IMR-90 (cell line): ENCODE data around the gene SUPT3H. TPM values are rescaled to one million over a fixed set of nuclear protein-coding genes. Genes with fewer than 3 reads are reported as not detected.

Experiments used
- ATAC-seq: fragments of 200-7000 bp; cut with Tn5 transposase; 2 replicates; pipeline ENCODE4 v1.9.1; 2020; ENCODE audit warnings: low read depth, mild to moderate bottlenecking, moderate library complexity
- BruUV-seq: library from RNA; stranded (reverse); fragments of 400-500 nt; replicated peaks from 2 replicates; lab custom pipeline; 2021; lab: Mats Ljungman, UMichigan
- CTCF ChIA-PET: fragments of 300-600 bp; formaldehyde crosslinking; extraction: SDS; loops from one replicate; lab custom pipeline; 2021; ENCODE audit warnings: antibody characterized with exemption; lab: Yijun Ruan, JAX
- POLR2A ChIA-PET: fragments of 300-600 bp; sonication (Branson Sonifier 250); formaldehyde crosslinking; loops from one replicate; lab custom pipeline; 2022; ENCODE audit warnings: antibody characterized with exemption; ENCODE audit not compliant: unreplicated experiment; lab: Charles Lee
- DNase-seq: peaks from one replicate; pipeline ENCODE4 v3.0.0; 2013
- H2AFZ ChIP-seq: replicated peaks from 2 replicates; pipeline ENCODE3; 2013; ENCODE audit warnings: low read length, mild to moderate bottlenecking; ENCODE audit not compliant: poor library complexity
- H2AK5ac ChIP-seq: 2 replicates; pipeline ENCODE4 v1.6.1; 2013; ENCODE audit warnings: low read depth, low read length, inconsistent platforms
- H2AK9ac ChIP-seq: replicated peaks from 2 replicates; pipeline ENCODE3; 2013; ENCODE audit warnings: mild to moderate bottlenecking, low read depth, low read length, moderate library complexity; ENCODE audit not compliant: poor library complexity
- H2BK120ac ChIP-seq: 2 replicates; pipeline ENCODE4 v1.6.1; 2013; ENCODE audit warnings: low read depth, low read length, inconsistent platforms
- H2BK15ac ChIP-seq: 3 replicates; pipeline ENCODE4 v1.6.1; 2013; ENCODE audit warnings: low read depth, low read length, inconsistent platforms
- H2BK20ac ChIP-seq: 2 replicates; pipeline ENCODE4 v1.6.1; 2013; ENCODE audit warnings: low read depth, mild to moderate bottlenecking, inconsistent platforms, low read length, moderate library complexity
- H2BK5ac ChIP-seq: 2 replicates; pipeline ENCODE4 v1.6.1; 2013; ENCODE audit warnings: mild to moderate bottlenecking, low read depth, low read length, inconsistent platforms; ENCODE audit not compliant: poor library complexity, severe bottlenecking
- H3K14ac ChIP-seq: replicated peaks from 2 replicates; pipeline ENCODE4 v1.6.1; 2013; ENCODE audit warnings: low read depth, low read length, inconsistent platforms
- H3K18ac ChIP-seq: 2 replicates; pipeline ENCODE4 v1.6.1; 2013; ENCODE audit warnings: low read depth, low read length, control low read depth
- H3K23ac ChIP-seq: 2 replicates; pipeline ENCODE4 v1.6.1; 2013; ENCODE audit warnings: low read depth, low read length, inconsistent platforms
- H3K27ac ChIP-seq: 2 replicates; pipeline ENCODE4 v1.5.1; 2013; ENCODE audit warnings: mild to moderate bottlenecking, control low read depth, low read length; ENCODE audit not compliant: insufficient read depth
- H3K27me3 ChIP-seq: 2 replicates; pipeline ENCODE4 v1.6.1; 2013; ENCODE audit warnings: low read length; ENCODE audit not compliant: control insufficient read depth, insufficient read depth
- H3K36me3 ChIP-seq: 2 replicates; pipeline ENCODE4 v1.6.1; 2013; ENCODE audit warnings: low read length, mixed read lengths; ENCODE audit not compliant: control insufficient read depth, insufficient read depth
- H3K4ac ChIP-seq: 2 replicates; pipeline ENCODE4 v1.6.1; 2013; ENCODE audit warnings: low read depth, low read length, inconsistent platforms
- H3K4me1 ChIP-seq: 2 replicates; pipeline ENCODE4 v1.6.1; 2013; ENCODE audit warnings: low read length, mixed read lengths; ENCODE audit not compliant: control insufficient read depth, insufficient read depth
- H3K4me2 ChIP-seq: 2 replicates; pipeline ENCODE4 v1.6.1; 2013; ENCODE audit warnings: low read depth, mild to moderate bottlenecking, control low read depth, low read length, moderate library complexity
- H3K4me3 ChIP-seq: 2 replicates; pipeline ENCODE4 v1.5.1; 2013; ENCODE audit warnings: low read depth, mild to moderate bottlenecking, control low read depth, low read length, moderate library complexity; ENCODE audit not compliant: insufficient read depth
- H3K56ac ChIP-seq: 2 replicates; pipeline ENCODE4 v1.6.1; 2013; ENCODE audit warnings: low read length, inconsistent platforms; ENCODE audit not compliant: insufficient read depth; ENCODE audit errors: extremely low read depth
- H3K79me1 ChIP-seq, 2 experiments: 2 replicates each; pipeline ENCODE4 v1.6.1; 2013; ENCODE audit warnings: low read length in 2 of 2, inconsistent platforms in 1 of 2, low read depth in 1 of 2
- H3K9ac ChIP-seq: 2 replicates; pipeline ENCODE4 v1.6.1; 2013; ENCODE audit warnings: low read depth, low read length, control low read depth
- H3K9me1 ChIP-seq: 2 replicates; pipeline ENCODE4 v1.6.1; 2013; ENCODE audit warnings: low read length, inconsistent platforms; ENCODE audit not compliant: insufficient read depth
- H3K9me3 ChIP-seq: 2 replicates; pipeline ENCODE4 v1.6.1; 2013; ENCODE audit warnings: low read length; ENCODE audit not compliant: control insufficient read depth, insufficient read depth
- H4K20me1 ChIP-seq: 2 replicates; pipeline ENCODE4 v1.6.1; 2013; ENCODE audit warnings: low read length, inconsistent platforms; ENCODE audit not compliant: insufficient read depth
- H4K5ac ChIP-seq: 2 replicates; pipeline ENCODE4 v1.6.1; 2013; ENCODE audit warnings: mild to moderate bottlenecking, low read depth, low read length, control low read depth
- H4K8ac ChIP-seq, 2 experiments: 2 replicates each; pipeline ENCODE4 v1.6.1; 2013; ENCODE audit warnings: low read depth in 2 of 2, low read length in 2 of 2, control low read depth in 1 of 2, inconsistent platforms in 1 of 2
- H4K91ac ChIP-seq: 2 replicates; pipeline ENCODE4 v1.6.1; 2013; ENCODE audit warnings: low read depth, low read length, inconsistent platforms; ENCODE audit not compliant: insufficient read depth
- BHLHE40 ChIP-seq: fragments of 150-350 bp; IDR thresholded peaks from 2 replicates; pipeline ENCODE4 v1.6.1; 2016; ENCODE audit warnings: mild to moderate bottlenecking, low read depth, low read length
- CEBPB ChIP-seq: IDR thresholded peaks from 2 replicates; pipeline ENCODE4 v1.6.1; 2012; ENCODE audit warnings: low read depth, low read length, improper control_type of control experiment
- CHD1 ChIP-seq: IDR thresholded peaks from 2 replicates; pipeline ENCODE4 v1.6.1; 2012; ENCODE audit warnings: low read depth, low read length, improper control_type of control experiment
- CTCF ChIP-seq: conservative IDR thresholded peaks from 2 replicates; pipeline ENCODE4 v1.5.1; 2012; ENCODE audit warnings: mild to moderate bottlenecking, low read depth, low read length, improper control_type of control experiment
- ELK1 ChIP-seq: fragments of 150-350 bp; IDR thresholded peaks from 2 replicates; pipeline ENCODE4 v1.6.1; 2016; ENCODE audit warnings: low read depth, mild to moderate bottlenecking, low read length, moderate library complexity, borderline replicate concordance
- FOS ChIP-seq: fragments of 150-350 bp; IDR thresholded peaks from 2 replicates; pipeline ENCODE4 v1.6.1; 2016; ENCODE audit warnings: low read depth, low read length
- MAFK ChIP-seq: IDR thresholded peaks from 2 replicates; pipeline ENCODE4 v1.6.1; 2012; ENCODE audit warnings: low read depth, low read length, improper control_type of control experiment
- MAZ ChIP-seq: IDR thresholded peaks from 2 replicates; pipeline ENCODE4 v1.6.1; 2012; ENCODE audit warnings: low read depth, mild to moderate bottlenecking, low read length, improper control_type of control experiment, moderate library complexity, borderline replicate concordance
- MXI1 ChIP-seq: IDR thresholded peaks from 2 replicates; pipeline ENCODE4 v1.6.1; 2012; ENCODE audit warnings: low read depth, mild to moderate bottlenecking, low read length, moderate library complexity, borderline replicate concordance
- NFE2L2 ChIP-seq: fragments of 150-350 bp; IDR thresholded peaks from 2 replicates; pipeline ENCODE4 v1.6.1; 2016; ENCODE audit warnings: low read depth, mild to moderate bottlenecking, low read length
- POLR2A ChIP-seq: IDR thresholded peaks from 2 replicates; pipeline ENCODE4 v1.6.1; 2012; ENCODE audit warnings: mild to moderate bottlenecking, low read depth, low read length
- RAD21 ChIP-seq: IDR thresholded peaks from 2 replicates; pipeline ENCODE4 v1.6.1; 2012; ENCODE audit warnings: low read length, improper control_type of control experiment
- RCOR1 ChIP-seq: IDR thresholded peaks from 2 replicates; pipeline ENCODE4 v1.6.1; 2012; ENCODE audit warnings: mild to moderate bottlenecking, low read length, improper control_type of control experiment; ENCODE audit not compliant: insufficient replicate concordance
- RFX5 ChIP-seq: IDR thresholded peaks from 2 replicates; pipeline ENCODE4 v1.8.0; 2012; ENCODE audit warnings: low read depth, mild to moderate bottlenecking, low read length, moderate library complexity
- SMC3 ChIP-seq: fragments of 150-350 bp; IDR thresholded peaks from 2 replicates; pipeline ENCODE4 v1.6.1; 2016; ENCODE audit warnings: low read depth, mild to moderate bottlenecking, antibody characterized with exemption, low read length, moderate library complexity
- WGBS, 2 experiments: methylation state at CpG; one replicate each; pipeline versions ENCODE4 v1.1.5 to v1.1.7; 2013; ENCODE audit warnings: missing lambda C conversion rate in 2 of 2; ENCODE audit not compliant: insufficient read length in 1 of 2; ENCODE audit errors: extremely low coverage in 2 of 2; 5-methylcytosine and 5-hydroxymethylcytosine counted together
- dilution Hi-C: fragments of 300-500 bp; cut with HindIII; formaldehyde crosslinking; loops from one replicate; pipeline ENCODE4 v1.14.3; 2018; ENCODE audit warnings: low sequenced_read_pairs; ENCODE audit not compliant: unreplicated experiment
- in situ Hi-C: fragments of 300-500 bp; cut with MboI; formaldehyde crosslinking; loops from 3 replicates; pipeline ENCODE4 v1.14.3; 2019; ENCODE audit warnings: low sequenced_read_pairs, inconsistent platforms, mixed read lengths
- intact Hi-C: fragments of 100-400 bp; cut with micrococcal nuclease; formaldehyde crosslinking; loops from 2 replicates; pipeline ENCODE4 v1.10.0; 2022
- polyA plus RNA-seq, 3 experiments: library from polyadenylated mRNA; depleted of rRNA; stranded (reverse); fragments of >200 nt; gene quantifications; 2 replicates each; pipeline ENCODE4 v1.2.3, GENCODE V29; 2012; ENCODE audit warnings: low replicate concordance in 1 of 3
- total RNA-seq: library from RNA; depleted of rRNA; stranded (reverse); fragments of >200 nt; gene quantifications from 2 replicates; pipeline ENCODE4 v1.2.3, GENCODE V29; 2012
- TF ChIP-seq, protein P1 (sequence below): fragments of 150-350 bp; IDR thresholded peaks from 2 replicates; pipeline ENCODE4 v1.6.1; 2017; ENCODE audit warnings: mild to moderate bottlenecking, antibody characterized with exemption, low read length, low read depth

Gene SUPT3H
- total and polyA plus RNA-seq, 2 of the 4 experiments (the other 2 are of a cell fraction) = 4.5 to 5.0 TPM

DNA sequence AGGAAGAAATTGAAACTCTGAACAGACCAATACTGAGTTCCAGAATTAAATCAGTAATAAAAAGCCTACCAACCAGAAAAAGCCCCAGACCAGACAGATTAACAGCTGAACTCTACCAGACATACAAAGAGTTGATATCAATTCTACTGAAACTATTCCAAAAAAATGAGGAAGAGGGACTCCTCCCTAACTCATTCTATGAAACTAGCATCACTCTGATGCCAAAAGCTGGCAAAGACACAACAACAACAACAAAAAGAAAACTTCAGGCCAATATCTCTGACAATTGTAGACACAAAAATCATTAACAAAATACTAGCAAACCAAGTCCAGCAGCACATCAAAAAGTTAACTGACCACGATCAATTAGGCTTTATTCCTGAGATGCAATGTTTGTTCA lies 295.6 kb downstream of the SUPT3H start:
- Histone ChIP-seq H3K4ac (no peak overlapping the region), H3K79me1 (no peaks in the 10 kb centered on the region), H3K4me2 (no peak overlapping the region), H3K4me1 (no peaks in the 10 kb centered on the region), H3K36me3 (no peaks in the 10 kb centered on the region), H2BK120ac (no peak overlapping the region), H4K20me1 (no peaks in the 10 kb centered on the region), H3K4me3 (no peak overlapping the region), H4K8ac (no peak overlapping the region), H3K9me1 (no peaks in the 10 kb centered on the region), H2BK15ac (no peak overlapping the region), H4K5ac (no peak overlapping the region), H3K27ac (no peak overlapping the region), H4K91ac (no peak overlapping the region), H2AK5ac (no peak overlapping the region), H3K18ac (no peak overlapping the region), H2BK20ac (no peak overlapping the region), H3K23ac (no peak overlapping the region), H3K9me3 (peaks cover 9% of the 10 kb centered on the region), H3K56ac (no peak overlapping the region), H2AFZ (no peak overlapping the region), H3K14ac (no peak overlapping the region), H2AK9ac (no peak overlapping the region), H3K9ac (no peak overlapping the region), H3K27me3 (no peaks in the 10 kb centered on the region), H2BK5ac (no peak overlapping the region)
- DNase-seq = no peak
- no peak for TF ChIP-seq CHD1
- TF ChIP-seq CTCF = no peak
- no peak for TF ChIP-seq RFX5
- TF ChIP-seq ELK1 = no peak
- TF ChIP-seq FOS = no peak
- no peak for TF ChIP-seq MAZ
- no peak for TF ChIP-seq MXI1
- TF ChIP-seq, protein P1, sequence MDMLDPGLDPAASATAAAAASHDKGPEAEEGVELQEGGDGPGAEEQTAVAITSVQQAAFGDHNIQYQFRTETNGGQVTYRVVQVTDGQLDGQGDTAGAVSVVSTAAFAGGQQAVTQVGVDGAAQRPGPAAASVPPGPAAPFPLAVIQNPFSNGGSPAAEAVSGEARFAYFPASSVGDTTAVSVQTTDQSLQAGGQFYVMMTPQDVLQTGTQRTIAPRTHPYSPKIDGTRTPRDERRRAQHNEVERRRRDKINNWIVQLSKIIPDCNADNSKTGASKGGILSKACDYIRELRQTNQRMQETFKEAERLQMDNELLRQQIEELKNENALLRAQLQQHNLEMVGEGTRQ = no peak
- TF ChIP-seq NFE2L2 = no peak
- TF ChIP-seq CEBPB = no peak
- no peak for TF ChIP-seq MAFK
- no peak for TF ChIP-seq POLR2A
- TF ChIP-seq RCOR1 = no peak
- no peak for TF ChIP-seq SMC3
- TF ChIP-seq BHLHE40 = no peak
- no peak for TF ChIP-seq RAD21
- BruUV-seq = no TSS peak
- in situ Hi-C loops (loop anchor here (25.0 kb wide), 1 partner anchor 630 kb away; no protein-coding TSS in a partner anchor), intact Hi-C loops (loop anchor here (10.0 kb wide), 1 partner anchor 633 kb away; no protein-coding TSS in a partner anchor), dilution Hi-C loops (no loop called here)
- no peak for ATAC-seq
- ChIA-PET POLR2A (no interaction called here), CTCF (no interaction called here)
- WGBS, 2 experiments = no CpG with 5 or more reads among the region's 1 CpG
